ENCODE results near the gene CRIP2. TPM values are rescaled to one million over a fixed set of nuclear protein-coding genes. Genes with fewer than 3 reads are reported as not detected.

Gene CRIP2
- total and polyA plus RNA-seq, 4 donors: 267 to 698 (median 392) TPM

DNA sequence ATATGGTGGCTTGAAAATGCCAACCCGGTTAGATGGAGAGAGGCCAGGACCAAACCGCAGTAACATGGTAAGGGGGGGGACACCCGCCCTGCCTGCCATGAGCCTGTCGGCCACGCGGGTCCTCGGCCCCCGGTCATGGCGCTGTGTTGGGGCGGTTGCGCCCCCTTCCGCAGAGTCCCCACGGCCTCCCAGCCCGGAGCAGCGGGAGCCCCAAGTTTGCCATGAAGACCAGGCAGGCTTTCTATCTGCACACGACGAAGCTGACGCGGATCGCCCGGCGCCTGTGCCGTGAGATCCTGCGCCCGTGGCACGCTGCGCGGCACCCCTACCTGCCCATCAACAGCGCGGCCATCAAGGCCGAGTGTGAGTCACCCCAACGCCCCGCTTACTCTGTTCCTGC, 10.1 kb upstream of the CRIP2 start:
- Histone ChIP-seq H3K27ac (ENCODE audit: low read depth in 1 of 2, low read length in 2 of 2) (no peak overlapping the region), H3K36me3 (ENCODE audit: control insufficient read depth in 1 of 2, insufficient read depth in 2 of 2, low read length in 1 of 2) (peaks cover 0 to 5% of the 10 kb centered on the region in 2 donors), H3K4me3 (ENCODE audit: low read length in 2 of 2) (no peak overlapping the region), H3K27me3 (ENCODE audit: control insufficient read depth in 1 of 2, insufficient read depth in 2 of 2, low read length in 1 of 2) (no peaks in the 10 kb centered on the region), H3K4me1 (ENCODE audit: control insufficient read depth in 1 of 2, insufficient read depth in 2 of 2, low read length in 2 of 2) (no peaks in the 10 kb centered on the region), H3K9me3 (ENCODE audit: control insufficient read depth, low read length) (no peaks in the 10 kb centered on the region)
- ATAC-seq (ENCODE audit: low FRiP score) (no peak), DNase-seq (no peak)
- intact Hi-C loops (cut with DNase I): no loop called here
- 92 to 93% methylated on average over 33 of the region's 33 CpGs for WGBS, 2 donors

DNA sequence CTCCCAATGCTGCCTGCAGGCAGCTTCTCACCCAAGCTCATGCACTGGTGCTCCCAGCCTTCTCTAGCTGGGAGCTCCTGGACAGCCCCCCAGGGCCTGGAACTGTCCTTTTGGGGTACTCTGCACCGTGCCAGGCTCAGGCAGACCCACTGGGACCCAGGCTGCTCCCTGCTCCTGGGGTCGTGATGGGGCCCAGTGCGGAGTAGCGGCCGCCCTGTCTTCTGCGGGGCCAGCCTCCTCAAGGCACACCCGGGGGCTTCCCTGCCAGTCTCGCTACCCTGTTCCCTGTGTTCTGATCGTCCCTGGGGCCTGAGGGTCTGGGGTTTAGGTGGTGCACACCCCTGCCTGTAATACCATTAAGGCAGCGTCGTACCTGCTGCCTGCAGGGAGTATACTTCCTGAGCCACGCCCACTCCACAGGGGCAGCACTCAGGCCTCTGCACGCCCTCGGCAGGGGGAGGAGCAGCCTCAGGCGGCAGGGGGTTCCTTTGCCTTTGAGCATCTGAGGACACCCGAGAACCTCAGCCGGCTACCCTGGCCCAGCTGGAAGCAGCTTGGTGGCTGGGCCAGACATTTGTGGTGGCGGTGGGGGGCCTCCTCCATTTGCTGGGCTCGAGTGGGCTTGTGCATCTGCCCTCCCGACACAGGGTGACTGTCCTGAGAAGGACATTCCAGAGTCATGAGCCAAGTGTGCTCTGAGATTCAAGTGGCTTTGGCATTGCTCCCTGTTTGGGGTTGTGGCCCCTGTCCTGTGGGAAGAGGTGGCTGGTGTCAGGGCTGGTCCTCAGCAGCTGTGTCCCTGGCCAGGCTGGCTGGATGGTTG, 9.2 kb upstream of the CRIP2 start:
- peaks cover 0 to 5% of the 10 kb centered on the region in 2 donors for H3K36me3 ChIP-seq (ENCODE audit: control insufficient read depth in 1 of 2, insufficient read depth in 2 of 2, low read length in 1 of 2)
- ATAC-seq (ENCODE audit: low FRiP score): no peak
- 81 to 84% methylated on average over 20 of the region's 20 CpGs for WGBS, 2 donors
- intact Hi-C loops (cut with DNase I): no loop called here
- H3K9me3 ChIP-seq (ENCODE audit: control insufficient read depth, low read length): no peaks in the 10 kb centered on the region
- no peak for DNase-seq
- no peaks in the 10 kb centered on the region for H3K4me1 ChIP-seq (ENCODE audit: control insufficient read depth in 1 of 2, insufficient read depth in 2 of 2, low read length in 2 of 2)
- H3K27ac ChIP-seq (ENCODE audit: low read depth in 1 of 2, low read length in 2 of 2): no peak overlapping the region
- H3K27me3 ChIP-seq (ENCODE audit: control insufficient read depth in 1 of 2, insufficient read depth in 2 of 2, low read length in 1 of 2): no peaks in the 10 kb centered on the region
- H3K4me3 ChIP-seq (ENCODE audit: low read length in 2 of 2): no peak overlapping the region

DNA sequence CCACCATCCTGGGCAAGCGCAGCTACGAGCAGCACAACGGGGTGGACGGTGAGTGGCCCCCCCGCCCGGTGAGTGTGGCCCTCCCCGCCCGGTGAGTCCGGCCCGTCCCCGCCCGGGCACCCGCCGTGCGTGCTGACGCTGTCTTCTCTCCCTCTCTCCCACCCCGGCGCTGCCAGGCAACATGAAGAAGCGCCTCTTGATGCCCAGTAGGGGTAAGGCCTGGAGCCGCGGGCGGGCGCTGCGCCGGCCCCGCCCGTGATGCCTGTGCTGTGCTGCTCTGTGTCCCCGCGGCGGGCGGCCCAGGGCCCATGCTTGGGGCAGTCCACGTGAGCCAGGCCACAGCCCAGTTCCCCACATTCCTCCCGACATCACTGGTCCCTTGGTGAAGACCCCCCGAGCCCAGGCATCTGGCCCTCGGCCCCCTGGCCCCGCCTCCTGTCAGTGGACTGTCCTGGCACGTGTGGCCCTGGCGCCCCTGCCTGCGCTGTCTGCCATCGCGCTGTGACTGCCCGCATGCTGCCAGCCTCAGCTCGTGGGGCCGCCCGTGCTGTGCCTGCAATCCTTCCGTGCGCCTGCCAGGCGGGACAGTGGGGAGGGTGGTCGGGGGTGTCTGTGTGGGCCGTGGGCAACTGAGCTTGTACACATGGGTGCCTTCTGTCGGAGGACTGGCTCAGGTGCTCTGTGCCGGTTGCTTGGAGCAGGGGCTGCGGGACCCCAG, 7.9 kb upstream of the CRIP2 start:
- no peaks in the 10 kb centered on the region for H3K27me3 ChIP-seq (ENCODE audit: control insufficient read depth in 1 of 2, insufficient read depth in 2 of 2, low read length in 1 of 2)
- intact Hi-C loops (cut with DNase I): no loop called here
- no peak overlapping the region for H3K4me3 ChIP-seq (ENCODE audit: low read length in 2 of 2)
- H3K9me3 ChIP-seq (ENCODE audit: control insufficient read depth, low read length): no peaks in the 10 kb centered on the region
- no peak overlapping the region for H3K27ac ChIP-seq (ENCODE audit: low read depth in 1 of 2, low read length in 2 of 2)
- DNase-seq (no peak), ATAC-seq (ENCODE audit: low FRiP score) (no peak)
- peaks cover 0 to 5% of the 10 kb centered on the region in 2 donors for H3K36me3 ChIP-seq (ENCODE audit: control insufficient read depth in 1 of 2, insufficient read depth in 2 of 2, low read length in 1 of 2)
- no peaks in the 10 kb centered on the region for H3K4me1 ChIP-seq (ENCODE audit: control insufficient read depth in 1 of 2, insufficient read depth in 2 of 2, low read length in 2 of 2)
- 91% methylated on average over 42 to 53 of the region's 53 CpGs for WGBS, 2 donors

DNA sequence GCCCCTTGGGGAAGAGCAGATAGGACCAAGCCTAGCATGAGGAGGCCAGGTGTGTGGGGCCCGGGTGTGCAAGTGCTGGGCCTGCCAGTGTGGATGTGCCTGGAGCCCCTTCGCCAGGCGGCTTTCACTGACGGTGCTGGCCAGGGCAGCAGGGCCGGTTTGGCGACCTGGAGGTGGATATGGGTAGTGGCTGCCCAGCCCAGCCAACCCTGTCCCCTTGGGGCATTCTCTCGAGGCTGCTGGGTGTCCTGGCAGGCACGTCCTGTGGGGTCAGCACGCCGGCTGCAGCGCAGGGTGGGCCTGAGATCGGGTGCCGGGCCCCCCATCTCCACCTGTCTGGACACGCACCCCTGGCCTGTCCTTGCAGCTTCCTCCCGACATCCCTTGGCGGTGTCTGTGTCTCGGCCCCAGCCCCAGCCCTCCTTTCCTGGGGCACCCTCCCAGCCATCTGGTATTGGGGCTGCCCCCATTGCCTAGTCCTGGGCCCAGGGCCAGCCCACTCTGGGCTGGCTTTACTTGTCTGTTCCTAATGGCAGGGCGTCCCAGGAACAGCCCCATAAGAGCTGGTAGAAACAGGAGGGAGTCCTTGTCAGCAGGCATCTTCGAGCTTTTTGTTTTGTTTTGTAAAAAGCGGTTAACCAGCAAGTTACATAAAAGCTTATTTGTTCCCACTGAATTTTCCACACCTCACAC, 7.2 kb upstream of the CRIP2 start:
- 80 to 82% methylated on average over 20 of the region's 20 CpGs for WGBS, 2 donors
- intact Hi-C loops (cut with DNase I): no loop called here
- DNase-seq (no peak), ATAC-seq (ENCODE audit: low FRiP score) (no peak)
- Histone ChIP-seq H3K27me3 (ENCODE audit: control insufficient read depth in 1 of 2, insufficient read depth in 2 of 2, low read length in 1 of 2) (no peaks in the 10 kb centered on the region), H3K4me1 (ENCODE audit: control insufficient read depth in 1 of 2, insufficient read depth in 2 of 2, low read length in 2 of 2) (no peaks in the 10 kb centered on the region), H3K27ac (ENCODE audit: low read depth in 1 of 2, low read length in 2 of 2) (no peak overlapping the region), H3K36me3 (ENCODE audit: control insufficient read depth in 1 of 2, insufficient read depth in 2 of 2, low read length in 1 of 2) (peaks cover 0 to 5% of the 10 kb centered on the region in 2 donors), H3K9me3 (ENCODE audit: control insufficient read depth, low read length) (no peaks in the 10 kb centered on the region), H3K4me3 (ENCODE audit: low read length in 2 of 2) (no peak overlapping the region)

DNA sequence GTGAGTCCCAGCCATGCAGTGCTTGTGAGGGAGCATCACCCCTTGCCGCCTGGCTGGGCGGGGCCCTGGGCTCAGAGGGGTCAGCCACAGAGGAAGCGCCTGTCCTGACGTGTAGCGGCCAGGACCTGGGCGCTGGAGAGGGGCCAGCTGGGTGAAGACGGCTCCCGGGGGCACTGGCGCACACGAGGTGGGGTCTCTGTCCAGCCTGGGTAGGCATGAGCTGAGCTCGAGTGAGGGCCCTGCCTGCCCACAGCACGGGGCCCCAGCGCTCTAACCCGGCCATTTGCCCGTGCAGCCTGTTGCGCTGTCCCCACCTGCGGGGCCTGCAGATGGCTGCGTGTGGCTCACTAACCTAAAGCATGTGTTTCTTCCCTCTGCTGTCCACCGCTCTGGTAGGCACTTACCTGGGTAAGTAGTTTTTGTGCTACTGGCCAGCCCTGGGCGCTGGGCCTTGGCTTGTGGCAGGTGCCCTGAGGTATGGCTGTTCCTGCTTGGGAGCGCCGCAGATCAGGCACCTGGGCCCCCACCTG, 6.6 kb upstream of the CRIP2 start:
- DNase-seq: no peak
- H3K27ac ChIP-seq (ENCODE audit: low read depth in 1 of 2, low read length in 2 of 2): peak overlapping the region in 1 of 2 donors; percentile 34
- H3K36me3 ChIP-seq (ENCODE audit: control insufficient read depth in 1 of 2, insufficient read depth in 2 of 2, low read length in 1 of 2): peaks cover 0 to 3% of the 10 kb centered on the region in 2 donors
- no peaks in the 10 kb centered on the region for H3K4me1 ChIP-seq (ENCODE audit: control insufficient read depth in 1 of 2, insufficient read depth in 2 of 2, low read length in 2 of 2)
- intact Hi-C loops (cut with DNase I): no loop called here
- WGBS, 2 donors: 84 to 85% methylated on average over 22 of the region's 22 CpGs
- no peaks in the 10 kb centered on the region for H3K27me3 ChIP-seq (ENCODE audit: control insufficient read depth in 1 of 2, insufficient read depth in 2 of 2, low read length in 1 of 2)
- no peaks in the 10 kb centered on the region for H3K9me3 ChIP-seq (ENCODE audit: control insufficient read depth, low read length)
- H3K4me3 ChIP-seq (ENCODE audit: low read length in 2 of 2): no peak overlapping the region
- ATAC-seq (ENCODE audit: low FRiP score): no peak

DNA sequence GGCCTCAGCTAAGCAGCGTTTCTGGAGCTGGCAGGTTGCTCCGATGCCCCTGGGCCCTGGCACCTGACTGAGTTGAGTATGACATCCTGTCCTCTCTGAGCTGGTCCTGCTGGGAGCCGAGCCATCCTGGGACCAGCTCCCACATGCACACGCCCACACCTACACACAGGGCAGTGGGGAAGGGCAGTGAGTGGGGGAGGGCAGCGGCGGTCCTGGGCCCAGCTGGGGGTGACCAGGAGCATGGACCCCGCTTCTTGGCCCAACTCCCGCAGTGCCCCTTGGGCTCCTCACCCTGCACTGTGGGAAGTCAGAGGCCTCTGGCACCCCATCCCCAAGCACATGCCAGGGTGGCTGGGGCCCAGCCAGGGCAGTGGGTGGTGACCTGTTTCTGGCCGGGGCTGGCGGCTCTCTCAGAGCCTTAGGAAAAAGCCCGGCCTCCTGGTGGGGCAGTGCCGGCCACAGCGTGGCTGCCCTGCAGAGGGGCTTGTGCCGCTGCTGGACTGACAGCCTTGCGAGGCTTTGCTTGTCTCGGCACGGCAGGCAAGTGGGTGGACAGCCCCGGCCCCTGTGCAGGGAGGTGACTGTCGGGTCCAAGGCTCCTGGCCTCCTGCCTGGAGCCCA, 5.9 kb upstream of the CRIP2 start:
- Histone ChIP-seq H3K27me3 (ENCODE audit: control insufficient read depth in 1 of 2, insufficient read depth in 2 of 2, low read length in 1 of 2) (no peaks in the 10 kb centered on the region), H3K4me3 (ENCODE audit: low read length in 2 of 2) (no peak overlapping the region), H3K27ac (ENCODE audit: low read depth in 1 of 2, low read length in 2 of 2) (peak overlapping the region in 1 of 2 donors; percentile 62), H3K9me3 (ENCODE audit: control insufficient read depth, low read length) (no peaks in the 10 kb centered on the region), H3K36me3 (ENCODE audit: control insufficient read depth in 1 of 2, insufficient read depth in 2 of 2, low read length in 1 of 2) (no peaks in the 10 kb centered on the region), H3K4me1 (ENCODE audit: control insufficient read depth in 1 of 2, insufficient read depth in 2 of 2, low read length in 2 of 2) (no peaks in the 10 kb centered on the region)
- ATAC-seq (ENCODE audit: low FRiP score): peak; percentile 12
- peak in 1 of 2 donors; percentile 73 for DNase-seq
- intact Hi-C loops (cut with DNase I): no loop called here
- 6 to 10% methylated on average over 19 of the region's 19 CpGs for WGBS, 2 donors

DNA sequence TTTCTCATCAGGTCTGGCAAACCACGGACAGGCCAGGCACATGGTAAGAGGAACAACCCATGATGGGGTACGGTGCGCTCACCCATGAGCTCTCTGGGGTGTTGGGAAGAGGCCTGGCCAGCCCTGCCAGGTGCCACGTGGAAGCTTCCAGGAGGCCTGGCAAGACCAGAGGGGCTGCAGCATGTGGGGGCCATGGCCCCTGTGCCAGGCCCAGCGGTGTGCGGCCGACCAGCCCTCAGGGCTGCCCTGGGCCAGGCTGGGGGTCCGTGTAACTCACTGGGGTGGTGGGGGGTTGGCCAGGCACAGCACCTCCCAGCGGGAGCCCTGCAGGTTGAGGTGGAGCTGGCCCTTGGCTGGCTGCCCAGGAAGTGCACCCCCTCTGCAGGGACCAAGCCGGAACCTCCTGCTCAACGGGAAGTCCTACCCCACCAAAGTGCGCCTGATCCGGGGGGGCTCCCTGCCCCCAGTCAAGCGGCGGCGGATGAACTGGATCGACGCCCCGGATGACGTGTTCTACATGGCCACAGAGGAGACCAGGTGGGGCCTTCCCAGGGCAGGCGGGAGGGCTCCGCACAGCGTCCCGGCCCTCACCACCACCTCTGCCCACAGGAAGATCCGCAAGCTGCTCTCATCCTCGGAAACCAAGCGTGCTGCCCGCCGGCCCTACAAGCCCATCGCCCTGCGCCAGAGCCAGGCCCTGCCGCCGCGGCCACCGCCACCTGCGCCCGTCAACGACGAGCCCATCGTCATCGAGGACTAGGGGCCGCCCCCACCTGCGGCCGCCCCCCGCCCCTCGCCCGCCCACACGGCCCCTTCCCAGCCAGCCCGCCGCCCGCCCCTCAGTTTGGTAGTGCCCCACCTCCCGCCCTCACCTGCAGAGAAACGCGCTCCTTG, 4.9 kb upstream of the CRIP2 start:
- Histone ChIP-seq H3K27me3 (ENCODE audit: control insufficient read depth in 1 of 2, insufficient read depth in 2 of 2, low read length in 1 of 2) (no peaks in the 10 kb centered on the region), H3K36me3 (ENCODE audit: control insufficient read depth in 1 of 2, insufficient read depth in 2 of 2, low read length in 1 of 2) (no peaks in the 10 kb centered on the region), H3K4me1 (ENCODE audit: control insufficient read depth in 1 of 2, insufficient read depth in 2 of 2, low read length in 2 of 2) (no peaks in the 10 kb centered on the region), H3K27ac (ENCODE audit: low read depth in 1 of 2, low read length in 2 of 2) (peak overlapping the region in 1 of 2 donors; percentile 62), H3K9me3 (ENCODE audit: control insufficient read depth, low read length) (no peaks in the 10 kb centered on the region), H3K4me3 (ENCODE audit: low read length in 2 of 2) (no peak overlapping the region)
- 82 to 83% methylated on average over 53 to 54 of the region's 54 CpGs for WGBS, 2 donors
- intact Hi-C loops (cut with DNase I): no loop called here
- ATAC-seq (ENCODE audit: low FRiP score) (no peak), DNase-seq (no peak)

Measured in aorta (tissue), 5 donors.